ENCODE results near the gene SPACDR. TPM values are rescaled to one million over a fixed set of nuclear protein-coding genes. Genes with fewer than 3 reads are reported as not detected.

SPACDR gene
- total and polyA plus RNA-seq, 9 of the 15 experiments (the other 6 are each of a cell fraction or from before 2014, with no cell fraction given): 0.07 to 0.55 (median 0.14) TPM; not detected in 1

DNA sequence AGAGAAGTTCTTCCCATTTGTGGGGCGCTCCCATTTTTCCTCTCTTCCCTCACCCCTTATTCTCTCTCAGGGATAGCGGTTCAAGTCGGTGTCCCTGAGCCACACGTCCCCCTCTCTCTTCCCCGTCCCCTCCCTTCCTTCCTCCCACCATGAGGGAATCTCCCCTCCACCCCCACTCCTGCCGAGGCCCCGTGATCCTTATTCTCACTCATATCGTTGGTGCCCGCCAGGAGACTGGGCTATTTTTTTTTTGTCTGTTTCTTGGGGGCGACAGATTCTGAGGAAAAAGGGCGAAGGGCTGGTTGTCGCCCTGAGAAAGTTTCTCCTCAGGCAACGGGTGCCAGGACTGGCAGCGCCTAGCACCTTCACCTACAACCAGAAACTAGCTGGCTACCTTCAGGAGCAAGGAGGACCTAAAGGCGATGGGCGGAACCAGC lies 36.3 kb downstream of the SPACDR start (continued):
- TF ChIP-seq, protein P1, sequence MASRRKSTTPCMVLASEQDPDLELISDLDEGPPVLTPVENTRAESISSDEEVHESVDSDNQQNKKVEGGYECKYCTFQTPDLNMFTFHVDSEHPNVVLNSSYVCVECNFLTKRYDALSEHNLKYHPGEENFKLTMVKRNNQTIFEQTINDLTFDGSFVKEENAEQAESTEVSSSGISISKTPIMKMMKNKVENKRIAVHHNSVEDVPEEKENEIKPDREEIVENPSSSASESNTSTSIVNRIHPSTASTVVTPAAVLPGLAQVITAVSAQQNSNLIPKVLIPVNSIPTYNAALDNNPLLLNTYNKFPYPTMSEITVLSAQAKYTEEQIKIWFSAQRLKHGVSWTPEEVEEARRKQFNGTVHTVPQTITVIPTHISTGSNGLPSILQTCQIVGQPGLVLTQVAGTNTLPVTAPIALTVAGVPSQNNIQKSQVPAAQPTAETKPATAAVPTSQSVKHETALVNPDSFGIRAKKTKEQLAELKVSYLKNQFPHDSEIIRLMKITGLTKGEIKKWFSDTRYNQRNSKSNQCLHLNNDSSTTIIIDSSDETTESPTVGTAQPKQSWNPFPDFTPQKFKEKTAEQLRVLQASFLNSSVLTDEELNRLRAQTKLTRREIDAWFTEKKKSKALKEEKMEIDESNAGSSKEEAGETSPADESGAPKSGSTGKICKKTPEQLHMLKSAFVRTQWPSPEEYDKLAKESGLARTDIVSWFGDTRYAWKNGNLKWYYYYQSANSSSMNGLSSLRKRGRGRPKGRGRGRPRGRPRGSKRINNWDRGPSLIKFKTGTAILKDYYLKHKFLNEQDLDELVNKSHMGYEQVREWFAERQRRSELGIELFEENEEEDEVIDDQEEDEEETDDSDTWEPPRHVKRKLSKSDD (conservative IDR thresholded peaks at IDR 0.05; ENCODE audit: low read length): no peak
- no peak for TF ChIP-seq NR3C1 (CRISPR knock-in tag; IDR thresholded peaks at IDR 0.05)
- TF ChIP-seq, protein P2, sequence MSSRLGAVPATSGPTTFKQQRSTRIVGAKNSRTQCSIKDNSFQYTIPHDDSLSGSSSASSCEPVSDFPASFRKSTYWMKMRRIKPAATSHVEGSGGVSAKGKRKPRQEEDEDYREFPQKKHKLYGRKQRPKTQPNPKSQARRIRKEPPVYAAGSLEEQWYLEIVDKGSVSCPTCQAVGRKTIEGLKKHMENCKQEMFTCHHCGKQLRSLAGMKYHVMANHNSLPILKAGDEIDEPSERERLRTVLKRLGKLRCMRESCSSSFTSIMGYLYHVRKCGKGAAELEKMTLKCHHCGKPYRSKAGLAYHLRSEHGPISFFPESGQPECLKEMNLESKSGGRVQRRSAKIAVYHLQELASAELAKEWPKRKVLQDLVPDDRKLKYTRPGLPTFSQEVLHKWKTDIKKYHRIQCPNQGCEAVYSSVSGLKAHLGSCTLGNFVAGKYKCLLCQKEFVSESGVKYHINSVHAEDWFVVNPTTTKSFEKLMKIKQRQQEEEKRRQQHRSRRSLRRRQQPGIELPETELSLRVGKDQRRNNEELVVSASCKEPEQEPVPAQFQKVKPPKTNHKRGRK (tag; IDR thresholded peaks at IDR 0.05): peak; percentile 72
- no peak for TF ChIP-seq SP2 (IDR thresholded peaks at IDR 0.05; ENCODE audit: extremely low read depth, low read depth, low read length, poor library complexity, severe bottlenecking)
- no peak for TF ChIP-seq RBBP5 (IDR thresholded peaks at IDR 0.05; ENCODE audit: borderline replicate concordance, insufficient read depth, low read length, poor library complexity, severe bottlenecking)
- TF ChIP-seq, protein P3, sequence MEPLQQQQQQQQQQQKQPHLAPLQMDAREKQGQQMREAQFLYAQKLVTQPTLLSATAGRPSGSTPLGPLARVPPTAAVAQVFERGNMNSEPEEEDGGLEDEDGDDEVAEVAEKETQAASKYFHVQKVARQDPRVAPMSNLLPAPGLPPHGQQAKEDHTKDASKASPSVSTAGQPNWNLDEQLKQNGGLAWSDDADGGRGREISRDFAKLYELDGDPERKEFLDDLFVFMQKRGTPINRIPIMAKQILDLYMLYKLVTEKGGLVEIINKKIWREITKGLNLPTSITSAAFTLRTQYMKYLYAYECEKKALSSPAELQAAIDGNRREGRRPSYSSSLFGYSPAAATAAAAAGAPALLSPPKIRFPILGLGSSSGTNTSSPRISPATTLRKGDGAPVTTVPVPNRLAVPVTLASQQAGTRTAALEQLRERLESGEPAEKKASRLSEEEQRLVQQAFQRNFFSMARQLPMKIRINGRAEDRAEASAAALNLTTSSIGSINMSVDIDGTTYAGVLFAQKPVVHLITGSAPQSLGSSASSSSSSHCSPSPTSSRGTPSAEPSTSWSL (CRISPR knock-in tag; IDR thresholded peaks at IDR 0.05; ENCODE audit: borderline replicate concordance): 0 out of 2 replicates have a peak, but pooled peaks have one; percentile 10
- TF ChIP-seq CBFA2T2 (conservative IDR thresholded peaks at IDR 0.05): no peak
- TF ChIP-seq, protein P4, sequence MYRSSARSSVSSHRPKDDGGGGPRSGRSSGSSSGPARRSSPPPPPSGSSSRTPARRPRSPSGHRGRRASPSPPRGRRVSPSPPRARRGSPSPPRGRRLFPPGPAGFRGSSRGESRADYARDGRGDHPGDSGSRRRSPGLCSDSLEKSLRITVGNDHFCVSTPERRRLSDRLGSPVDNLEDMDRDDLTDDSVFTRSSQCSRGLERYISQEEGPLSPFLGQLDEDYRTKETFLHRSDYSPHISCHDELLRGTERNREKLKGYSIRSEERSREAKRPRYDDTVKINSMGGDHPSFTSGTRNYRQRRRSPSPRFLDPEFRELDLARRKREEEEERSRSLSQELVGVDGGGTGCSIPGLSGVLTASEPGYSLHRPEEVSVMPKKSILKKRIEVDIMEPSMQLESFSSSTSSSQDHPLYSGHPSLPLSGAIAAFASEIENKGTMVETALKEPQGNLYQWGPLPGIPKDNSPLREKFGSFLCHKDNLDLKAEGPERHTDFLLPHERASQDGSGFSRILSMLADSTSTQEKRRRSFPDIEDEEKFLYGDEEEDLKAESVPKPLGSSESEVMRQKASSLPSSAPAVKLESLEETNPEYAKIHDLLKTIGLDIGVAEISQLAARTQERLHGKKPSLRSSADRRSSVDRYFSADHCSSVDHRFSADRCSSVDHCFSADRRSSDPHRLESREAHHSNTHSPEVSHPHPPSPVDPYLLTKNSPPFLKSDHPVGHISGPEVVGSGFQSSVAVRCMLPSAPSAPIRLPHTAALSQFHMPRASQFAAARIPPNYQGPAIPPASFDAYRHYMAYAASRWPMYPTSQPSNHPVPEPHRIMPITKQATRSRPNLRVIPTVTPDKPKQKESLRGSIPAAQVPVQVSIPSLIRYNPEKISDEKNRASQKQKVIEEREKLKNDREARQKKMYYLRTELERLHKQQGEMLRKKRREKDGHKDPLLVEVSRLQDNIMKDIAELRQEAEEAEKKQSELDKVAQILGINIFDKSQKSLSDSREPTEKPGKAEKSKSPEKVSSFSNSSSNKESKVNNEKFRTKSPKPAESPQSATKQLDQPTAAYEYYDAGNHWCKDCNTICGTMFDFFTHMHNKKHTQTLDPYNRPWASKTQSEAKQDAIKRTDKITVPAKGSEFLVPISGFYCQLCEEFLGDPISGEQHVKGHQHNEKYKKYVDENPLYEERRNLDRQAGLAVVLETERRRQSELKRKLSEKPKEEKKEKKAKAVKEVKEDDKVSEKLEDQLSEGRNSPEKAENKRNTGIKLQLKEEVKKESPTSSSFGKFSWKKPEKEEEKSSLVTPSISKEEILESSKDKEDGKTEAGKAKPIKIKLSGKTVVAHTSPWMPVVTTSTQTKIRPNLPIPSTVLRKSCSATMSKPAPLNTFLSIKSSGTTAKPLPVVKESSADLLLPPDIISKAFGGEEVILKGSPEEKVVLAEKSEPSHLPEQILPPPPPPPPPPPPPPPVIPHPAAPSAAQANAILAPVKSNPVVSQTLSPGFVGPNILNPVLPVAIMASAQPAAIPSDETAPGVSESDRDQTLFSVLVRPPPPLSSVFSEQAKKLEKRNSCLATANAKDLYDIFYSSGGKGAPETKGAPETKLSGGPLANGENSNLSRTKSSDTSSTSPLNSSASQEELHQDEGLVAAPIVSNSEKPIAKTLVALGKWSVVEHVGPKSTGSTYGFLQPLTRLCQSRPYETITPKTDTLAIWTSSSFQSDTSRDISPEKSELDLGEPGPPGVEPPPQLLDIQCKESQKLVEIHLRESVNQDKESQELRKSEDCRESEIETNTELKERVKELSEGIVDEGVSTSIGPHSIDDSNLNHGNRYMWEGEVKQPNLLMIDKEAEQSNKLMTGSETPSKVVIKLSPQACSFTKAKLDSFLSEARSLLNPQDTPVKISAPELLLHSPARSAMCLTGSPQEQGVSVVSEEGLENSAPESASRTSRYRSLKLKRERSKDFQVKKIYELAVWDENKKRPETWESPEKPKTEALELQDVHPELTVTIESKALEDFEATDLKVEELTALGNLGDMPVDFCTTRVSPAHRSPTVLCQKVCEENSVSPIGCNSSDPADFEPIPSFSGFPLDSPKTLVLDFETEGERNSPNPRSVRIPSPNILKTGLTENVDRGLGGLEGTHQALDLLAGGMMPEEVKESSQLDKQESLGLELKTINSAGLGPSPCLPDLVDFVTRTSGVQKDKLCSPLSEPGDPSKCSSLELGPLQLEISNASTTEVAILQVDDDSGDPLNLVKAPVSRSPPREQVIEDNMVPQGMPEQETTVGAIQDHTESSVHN (IDR thresholded peaks at IDR 0.05; ENCODE audit: borderline replicate concordance in 1 of 2, low read depth in 1 of 2): no peak
- 0 out of 2 replicates have a peak, but pooled peaks have one; percentile 30 for TF ChIP-seq ZNF695 (CRISPR knock-in tag; IDR thresholded peaks at IDR 0.05)
- TF ChIP-seq, protein P5, sequence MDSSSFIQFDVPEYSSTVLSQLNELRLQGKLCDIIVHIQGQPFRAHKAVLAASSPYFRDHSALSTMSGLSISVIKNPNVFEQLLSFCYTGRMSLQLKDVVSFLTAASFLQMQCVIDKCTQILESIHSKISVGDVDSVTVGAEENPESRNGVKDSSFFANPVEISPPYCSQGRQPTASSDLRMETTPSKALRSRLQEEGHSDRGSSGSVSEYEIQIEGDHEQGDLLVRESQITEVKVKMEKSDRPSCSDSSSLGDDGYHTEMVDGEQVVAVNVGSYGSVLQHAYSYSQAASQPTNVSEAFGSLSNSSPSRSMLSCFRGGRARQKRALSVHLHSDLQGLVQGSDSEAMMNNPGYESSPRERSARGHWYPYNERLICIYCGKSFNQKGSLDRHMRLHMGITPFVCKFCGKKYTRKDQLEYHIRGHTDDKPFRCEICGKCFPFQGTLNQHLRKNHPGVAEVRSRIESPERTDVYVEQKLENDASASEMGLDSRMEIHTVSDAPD (CRISPR knock-in tag; IDR thresholded peaks at IDR 0.05): no peak

Data from K562 (cell line).